ENCODE results near the gene FEV.
A peak's percentile ranks its signal among the peaks of the same experiment; 100 is the strongest.

The FEV gene

DNA sequence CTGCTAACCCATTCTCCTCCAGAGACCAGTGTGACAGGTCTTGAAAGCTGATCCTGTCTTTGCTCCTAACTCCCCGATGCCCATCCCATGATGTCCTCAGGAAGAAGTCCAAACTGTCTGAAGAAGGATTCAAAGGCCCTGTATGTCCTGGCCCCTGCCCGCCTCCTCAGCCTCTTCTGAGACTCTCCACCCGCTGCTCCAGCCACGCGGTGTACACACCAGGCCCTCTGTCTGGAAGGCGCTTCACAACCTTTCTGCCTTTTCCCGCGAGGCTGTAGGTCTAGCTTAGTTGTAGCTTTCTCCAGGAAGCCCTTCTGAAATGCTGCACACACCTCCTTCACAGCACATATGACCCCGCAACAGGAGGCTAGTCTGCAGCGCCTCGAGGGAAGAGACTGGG, 31.7 kb upstream of the FEV start:
- no peak for DNase-seq

DNA sequence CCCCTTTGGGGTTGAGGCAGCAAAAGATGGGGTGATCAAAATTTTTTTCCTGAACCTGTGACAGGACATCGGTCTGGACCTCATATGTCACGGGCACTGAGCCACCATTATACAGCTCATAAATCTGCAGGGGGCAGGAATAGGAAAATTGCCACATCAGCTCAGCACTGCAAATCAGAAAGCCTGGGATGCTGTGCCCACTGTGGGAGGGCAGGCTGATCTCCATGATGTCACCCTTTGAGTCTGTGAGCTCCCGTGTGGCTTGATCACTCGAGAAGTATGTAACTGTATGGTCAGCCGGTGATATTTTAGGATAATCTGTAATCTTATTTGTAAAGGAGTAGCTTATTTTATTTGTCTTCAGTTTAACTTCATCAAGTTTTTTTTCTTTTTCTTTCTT, 25.9 kb upstream of the FEV start:
- DNase-seq: no peak

DNA sequence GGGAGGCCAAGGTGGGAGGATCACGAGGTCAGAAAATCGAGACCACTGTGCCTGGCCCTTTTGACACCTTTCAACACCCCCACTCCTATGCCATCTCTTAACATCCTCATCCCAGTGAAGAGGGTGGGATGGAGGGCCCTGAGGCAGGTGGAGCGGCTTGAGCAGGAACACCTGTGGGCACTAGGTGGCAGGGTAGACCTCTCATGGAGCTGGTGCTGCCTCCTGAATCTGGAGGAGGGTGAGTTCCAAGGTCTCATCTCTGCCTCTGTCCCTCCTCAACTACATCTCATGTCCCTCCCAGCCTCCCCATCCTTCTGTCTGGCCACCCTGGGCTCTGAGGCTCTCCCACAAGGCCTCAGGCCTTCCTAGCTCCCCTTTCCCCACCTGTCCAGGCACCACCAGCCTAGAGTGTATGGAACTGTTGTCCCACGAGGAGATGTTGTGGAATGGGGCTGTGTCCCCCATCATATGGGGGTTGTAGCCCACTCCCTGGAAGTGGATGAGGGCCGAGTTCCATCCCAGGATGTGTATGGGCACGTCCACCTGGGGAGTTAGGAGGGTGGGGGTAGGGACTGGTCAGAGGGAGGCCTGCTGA, 25.3 kb upstream of the FEV start:
- peak in 1 of 2 experiments; percentile 72 for DNase-seq

DNA sequence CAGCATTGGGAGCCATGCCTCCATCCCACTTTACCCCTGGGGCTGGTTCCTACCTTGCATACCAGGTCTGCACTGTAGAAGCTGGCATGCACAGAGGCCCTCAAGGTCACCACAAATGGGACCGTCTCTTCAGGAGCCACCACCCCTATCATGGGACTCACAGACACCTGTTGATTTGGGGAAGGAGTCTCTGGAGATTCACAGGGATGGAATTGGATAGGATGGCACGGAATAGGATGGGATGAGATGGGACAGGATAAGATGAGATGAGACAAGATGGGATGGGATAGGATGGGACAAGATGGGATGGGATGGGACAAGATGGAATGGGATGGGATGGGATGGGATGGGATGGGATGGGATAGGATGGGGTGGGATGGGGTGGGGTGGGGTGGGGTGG, 24.3 kb upstream of the FEV start:
- DNase-seq: no peak

DNA sequence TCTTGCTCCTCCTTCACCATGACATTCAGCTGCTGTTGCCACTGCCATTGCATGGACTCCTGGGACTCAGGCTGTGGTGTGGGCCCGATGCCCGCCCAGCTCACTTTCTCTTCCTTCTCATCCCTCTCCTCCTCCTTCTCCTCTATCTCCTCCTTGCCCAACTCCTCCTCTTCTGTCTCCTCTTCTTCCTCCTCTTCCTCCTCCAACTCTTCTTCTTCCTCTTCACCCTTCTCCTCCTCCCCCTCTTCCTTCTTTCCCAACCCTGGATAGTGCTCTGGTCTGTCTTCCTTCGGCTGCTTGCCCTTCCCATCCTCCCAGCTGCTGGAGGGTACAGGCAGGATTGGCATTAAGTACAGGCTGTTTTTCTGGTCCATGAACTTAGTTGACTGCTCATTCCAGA, 19.0 kb upstream of the FEV start:
- no peak for DNase-seq

DNA sequence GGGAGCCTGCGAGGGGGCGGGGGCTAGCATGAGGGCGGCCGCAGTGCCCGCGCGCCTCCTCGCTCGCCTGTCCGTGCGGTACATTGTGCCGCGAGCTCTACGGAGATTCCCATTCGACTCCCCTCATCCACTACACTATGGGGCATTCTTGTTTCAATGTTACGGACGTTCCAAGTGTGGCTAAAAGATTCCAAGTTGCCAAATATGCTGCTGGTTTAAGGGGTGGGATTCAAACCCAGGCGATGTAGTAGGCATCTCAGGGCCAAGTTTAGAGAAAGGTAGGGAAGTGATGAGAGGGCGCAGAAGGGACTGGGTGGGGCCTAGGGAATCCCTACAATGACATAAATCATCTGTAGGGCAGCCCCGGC, 18.3 kb upstream of the FEV start:
- DNase-seq: no peak

DNA sequence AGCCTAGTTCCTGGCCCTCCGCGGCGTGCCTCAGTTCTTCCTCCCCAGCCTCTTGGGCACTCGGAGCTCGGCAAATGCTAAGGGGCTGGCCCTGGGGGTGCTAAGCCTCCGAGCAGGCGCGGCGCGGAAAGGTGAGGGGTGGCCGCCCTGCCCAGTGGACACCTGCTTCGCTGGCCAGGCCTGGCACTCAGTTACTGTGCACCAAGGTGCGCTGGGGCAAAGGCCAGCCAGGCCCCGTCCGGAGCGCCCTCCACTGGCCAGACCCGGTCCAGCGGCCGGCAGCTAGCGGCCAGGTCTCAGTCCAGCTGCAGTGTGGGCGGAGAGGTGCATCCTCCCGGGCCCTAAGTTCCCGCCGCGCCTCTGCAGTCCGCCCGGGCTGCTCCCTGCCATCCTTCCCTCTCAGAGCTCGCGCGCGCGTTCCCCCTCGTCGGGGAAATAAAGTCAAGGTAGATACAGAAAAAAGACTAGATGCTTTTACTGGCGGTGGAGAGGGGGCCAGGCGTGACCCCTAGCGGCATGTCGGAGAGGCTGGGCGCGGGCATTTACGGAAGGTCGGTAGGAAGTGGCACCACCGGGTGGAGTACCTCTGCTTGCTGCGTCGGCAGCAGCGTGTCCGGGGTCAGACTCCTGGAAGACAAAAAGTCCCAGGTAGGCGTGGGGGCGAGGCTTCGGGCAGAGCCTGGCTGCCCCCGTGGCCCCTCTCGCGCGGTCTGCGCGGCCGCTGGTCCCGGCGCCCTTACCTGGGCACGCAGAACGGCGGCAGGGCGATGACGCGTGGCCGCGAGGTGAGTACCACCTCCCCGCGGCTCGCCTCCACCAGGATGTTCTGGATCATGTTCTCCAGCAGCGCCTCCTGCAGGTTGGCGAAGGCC, 17.6 kb upstream of the FEV start:
- DNase-seq: peak; percentile 80 to 96

DNA sequence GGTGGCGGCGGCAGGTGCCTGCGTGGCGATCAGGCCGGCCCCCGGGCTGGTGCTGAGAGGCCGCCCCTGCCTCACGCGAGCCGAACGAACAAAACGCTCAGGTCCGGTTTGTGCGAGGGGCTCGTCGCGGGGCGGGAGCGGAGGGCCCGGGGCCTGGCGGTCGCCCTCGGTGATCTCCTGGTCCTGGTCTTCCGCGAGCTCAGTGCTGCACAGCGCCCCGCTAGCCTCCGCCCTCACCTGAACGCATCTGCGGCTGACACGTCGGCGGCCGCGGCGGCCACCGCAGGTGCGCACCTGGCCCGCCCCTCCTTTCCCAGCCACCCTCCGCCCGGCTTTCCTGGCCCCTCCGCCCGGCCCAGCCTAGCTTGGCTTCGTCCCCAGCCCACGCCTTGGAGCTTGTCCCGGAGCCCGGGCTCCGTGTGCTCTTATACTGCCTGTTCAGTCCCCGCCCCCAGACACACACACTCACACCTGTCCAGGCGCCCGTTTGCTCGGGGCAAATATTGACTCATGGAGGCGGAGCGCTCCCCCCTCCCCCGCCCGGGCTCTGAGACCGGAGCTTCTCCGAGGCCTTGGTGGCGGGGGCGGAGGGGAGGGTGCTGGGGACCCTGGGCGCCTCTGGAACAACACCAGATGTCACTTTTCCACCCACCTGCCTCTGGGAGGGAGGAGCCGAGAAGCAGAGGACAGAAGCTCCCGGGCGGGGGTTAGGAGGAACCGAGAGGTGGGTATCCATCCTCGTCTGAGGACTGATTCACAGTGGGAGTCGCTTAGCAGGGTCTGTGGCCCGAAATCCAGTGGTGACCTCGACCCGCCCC, 16.8 kb upstream of the FEV start:
- peak; percentile 98 to 99 for DNase-seq

DNA sequence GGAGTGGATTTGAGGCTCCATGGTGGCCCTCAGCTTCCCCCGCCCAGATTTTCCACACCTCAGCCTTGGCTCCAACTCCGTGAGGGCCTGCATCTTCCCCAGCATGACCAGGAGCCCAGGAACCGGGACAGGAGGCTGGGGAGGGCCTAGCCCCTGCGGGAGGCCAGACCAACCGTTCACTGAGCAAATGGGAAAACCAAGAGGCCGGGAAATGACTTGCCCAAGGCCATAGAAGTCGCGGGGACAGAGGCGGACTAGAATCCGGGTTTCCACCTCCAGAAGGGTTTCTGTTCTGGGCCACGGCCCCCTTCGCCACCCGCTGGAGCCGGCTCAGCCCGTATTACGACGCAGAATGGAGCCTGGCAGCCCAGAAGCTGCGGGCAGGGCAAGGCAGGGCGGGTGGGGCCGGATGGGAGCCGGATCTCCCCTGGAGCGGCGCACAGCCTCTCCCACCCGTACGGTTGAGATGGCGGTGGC, 16.2 kb upstream of the FEV start:
- DNase-seq: peak in 1 of 2 experiments; percentile 67

DNA sequence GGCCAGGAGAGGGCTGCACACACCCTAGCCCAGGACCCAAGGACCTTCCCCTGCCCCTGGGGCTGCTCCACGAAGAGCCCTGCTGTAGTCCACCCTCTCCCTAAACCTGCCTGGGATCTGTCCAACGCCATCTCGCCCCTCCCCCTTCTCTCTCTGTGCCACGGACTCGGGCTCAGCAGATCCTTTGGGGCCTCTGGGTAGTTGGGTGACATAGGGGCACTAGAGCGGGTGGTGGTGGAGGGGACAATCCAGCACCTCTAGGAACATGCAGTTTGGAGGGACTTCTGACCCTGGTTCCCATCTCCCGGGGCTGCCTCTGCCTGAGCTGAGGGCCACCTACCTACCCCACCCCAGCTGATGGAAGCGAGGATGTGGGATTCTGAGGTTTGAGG, 15.6 kb upstream of the FEV start:
- peak; percentile 45 to 81 for DNase-seq

DNA sequence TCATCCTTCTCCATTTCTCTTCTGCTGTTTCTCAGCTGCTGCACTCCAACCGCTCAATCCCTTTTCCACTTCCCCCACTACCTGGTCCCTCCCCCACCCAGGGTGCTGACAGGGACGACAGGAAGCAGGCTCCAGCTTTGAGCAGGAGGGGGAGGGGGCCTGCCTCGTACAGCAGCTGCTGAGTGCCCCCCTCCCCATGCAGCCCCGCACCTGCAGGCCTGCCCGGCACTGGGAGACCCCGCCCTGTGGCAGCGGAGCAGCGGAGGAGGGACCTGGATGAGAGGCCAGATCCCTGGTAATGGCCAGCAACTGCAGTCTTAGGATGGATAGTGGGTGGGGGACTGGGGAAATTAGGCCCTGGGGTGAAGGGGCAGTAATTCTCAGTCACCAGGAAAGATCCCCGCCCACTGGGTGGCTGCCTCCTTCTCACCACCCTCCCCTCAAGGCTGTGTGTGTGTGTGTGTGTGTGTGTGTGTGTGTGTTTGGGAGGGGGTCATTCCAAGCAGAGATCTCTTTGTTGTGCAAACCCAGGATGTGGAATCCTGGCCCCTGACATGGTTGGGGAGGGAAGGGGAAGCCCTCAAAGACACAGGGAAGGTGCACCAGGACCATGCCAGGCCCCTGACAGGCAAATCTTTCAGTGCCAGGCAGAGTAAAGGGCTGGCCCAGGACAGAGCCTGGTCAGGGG, 15.0 kb upstream of the FEV start:
- peak; percentile 92 to 97 for DNase-seq

DNA sequence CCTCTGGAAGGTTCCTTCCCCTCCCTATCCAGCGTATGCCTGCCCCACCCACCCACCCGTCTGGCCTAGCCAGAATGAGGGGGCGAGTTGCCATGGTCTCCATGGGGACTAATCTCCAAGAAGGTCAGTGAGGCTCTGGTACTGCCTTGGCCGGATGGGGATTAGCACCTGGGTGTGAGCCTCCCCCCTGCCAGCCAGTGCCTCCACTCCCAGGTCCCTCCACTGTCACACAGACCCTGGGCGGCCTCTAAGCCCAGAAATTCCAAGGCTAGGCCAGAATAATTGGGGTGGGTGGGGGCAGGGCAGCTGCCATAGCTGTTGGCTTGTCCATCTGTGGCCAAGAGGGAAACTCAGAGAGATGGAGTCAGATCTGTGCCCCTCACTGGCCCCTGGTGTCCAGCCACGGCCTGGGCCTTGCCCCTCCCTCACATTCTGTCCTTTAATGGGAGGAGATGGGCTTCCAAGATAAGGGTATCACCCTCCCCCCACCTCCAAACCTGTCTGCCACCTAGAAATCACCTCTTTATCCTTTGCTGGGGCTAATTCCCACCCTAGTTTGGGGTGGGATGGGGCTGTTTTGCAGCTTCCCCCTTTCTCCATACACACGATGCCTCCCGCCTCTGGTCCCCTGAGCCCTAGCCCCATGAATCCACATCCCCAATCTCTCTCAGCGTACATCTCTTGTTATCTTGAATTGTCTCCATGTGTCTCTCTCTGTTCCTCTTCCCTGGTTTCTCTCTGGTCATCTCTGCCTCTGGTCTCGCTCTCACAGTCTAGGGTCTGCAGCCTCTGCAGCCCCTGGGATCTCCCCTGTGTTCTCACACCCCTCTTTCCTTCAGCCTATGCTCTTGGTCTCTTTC, 14.3 kb upstream of the FEV start:
- peak in 1 of 2 experiments; percentile 62 for DNase-seq

DNA sequence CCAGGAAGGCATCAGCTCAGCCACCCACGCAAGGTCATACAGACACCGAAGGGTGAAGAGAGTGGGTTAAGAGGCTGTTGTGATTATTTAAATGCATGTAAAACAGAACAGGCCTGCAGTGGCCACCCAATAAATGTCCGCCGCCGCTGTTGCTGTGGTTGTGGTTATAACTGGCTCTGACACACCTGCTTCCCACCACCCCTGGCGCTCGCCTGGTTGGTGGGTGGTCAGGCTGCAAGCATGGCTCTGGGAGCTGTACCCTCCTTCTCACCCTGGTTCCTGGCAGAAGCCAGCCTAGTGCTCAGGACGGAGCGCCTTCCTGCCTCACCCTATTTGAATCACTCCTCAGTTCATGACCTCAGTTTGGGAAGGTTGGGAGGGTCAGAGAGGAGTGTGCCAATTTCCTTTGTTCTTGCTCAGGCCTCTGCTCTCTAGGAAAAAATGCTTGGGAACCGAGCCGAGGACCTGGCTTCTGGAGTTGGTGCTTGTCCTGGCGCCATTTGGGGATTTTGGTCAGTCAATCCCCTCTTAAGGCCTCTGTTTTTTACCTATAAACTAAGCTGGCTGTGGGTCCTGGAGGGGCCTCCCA, 13.5 kb upstream of the FEV start:
- peak; percentile 64 to 88 for DNase-seq

DNA sequence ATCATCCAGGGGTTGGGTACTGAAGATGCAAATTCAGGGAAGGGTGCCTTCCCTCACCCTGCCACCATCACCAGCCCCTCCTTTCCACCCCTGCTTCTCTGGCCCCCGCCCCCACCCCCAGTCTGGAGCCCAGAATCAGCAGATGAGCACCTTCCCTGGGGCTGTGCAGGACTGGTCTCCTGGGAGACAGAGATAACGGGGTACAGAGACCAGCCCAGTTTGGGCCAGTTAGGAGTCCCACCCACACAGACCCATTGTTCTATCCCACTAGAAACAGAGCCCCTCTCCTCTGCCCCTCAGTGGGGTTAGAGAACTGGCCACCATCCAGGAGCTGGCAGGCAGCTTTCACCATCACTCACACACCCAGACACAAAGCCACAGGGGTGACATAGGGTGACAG, 12.7 kb upstream of the FEV start:
- DNase-seq: peak; percentile 74 to 92

DNA sequence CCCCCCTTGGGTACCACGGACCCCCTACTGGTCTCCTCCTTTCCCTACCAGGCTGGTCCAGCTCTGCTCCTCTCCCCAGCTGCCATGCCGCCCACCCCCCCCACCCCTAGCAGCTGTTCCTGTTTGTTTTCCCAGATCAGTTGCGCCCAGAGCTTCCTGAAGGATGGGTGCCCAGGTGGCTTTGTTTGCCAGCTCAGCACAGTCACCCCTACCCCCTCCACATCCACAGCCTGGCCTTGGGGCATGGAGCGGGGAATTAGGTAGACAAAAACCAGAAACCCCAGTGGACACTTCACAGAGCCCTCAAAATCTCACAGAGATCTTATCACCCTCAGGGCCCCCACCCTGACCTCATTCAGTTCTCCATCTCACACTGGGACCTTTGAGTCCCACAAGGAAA, 12.0 kb upstream of the FEV start:
- DNase-seq: peak; percentile 69 to 91

DNA sequence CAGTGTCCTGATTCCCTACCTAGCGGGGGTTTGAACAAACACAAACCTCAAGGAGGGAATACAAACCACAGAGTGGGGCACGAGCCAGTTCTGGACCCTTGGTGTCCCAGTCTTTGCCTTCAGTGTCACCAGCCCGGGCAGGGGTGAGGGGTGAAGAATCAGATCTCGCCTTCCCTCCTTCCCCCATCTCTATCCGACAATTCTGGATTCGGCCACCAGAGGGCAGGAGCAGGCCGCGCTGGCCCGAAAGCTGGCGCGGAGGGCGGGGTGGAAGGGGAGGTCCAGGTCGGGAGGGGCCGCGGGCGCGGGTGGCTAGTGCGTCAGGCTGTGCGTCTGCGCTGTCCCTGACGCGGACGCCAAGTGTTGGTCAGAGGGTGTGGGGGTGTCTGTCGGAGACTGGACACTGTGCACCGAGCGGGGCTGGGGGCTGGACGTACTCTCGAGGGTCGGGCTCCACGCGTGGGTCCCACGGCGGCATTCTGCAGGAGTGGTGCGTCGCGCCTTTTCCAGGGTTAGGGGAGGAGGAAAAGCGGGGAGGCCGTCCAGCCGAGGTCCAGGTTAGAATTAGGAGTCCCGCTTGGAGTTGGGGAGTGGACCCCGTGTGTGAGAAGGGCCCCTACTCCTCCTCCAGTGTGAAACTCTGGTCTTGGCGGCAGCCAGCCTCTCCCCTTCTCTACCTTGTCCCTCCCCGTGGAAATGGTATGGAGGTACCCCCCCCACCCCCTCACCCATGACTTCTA, 11.2 kb upstream of the FEV start:
- DNase-seq: peak; percentile 64 to 95

DNA sequence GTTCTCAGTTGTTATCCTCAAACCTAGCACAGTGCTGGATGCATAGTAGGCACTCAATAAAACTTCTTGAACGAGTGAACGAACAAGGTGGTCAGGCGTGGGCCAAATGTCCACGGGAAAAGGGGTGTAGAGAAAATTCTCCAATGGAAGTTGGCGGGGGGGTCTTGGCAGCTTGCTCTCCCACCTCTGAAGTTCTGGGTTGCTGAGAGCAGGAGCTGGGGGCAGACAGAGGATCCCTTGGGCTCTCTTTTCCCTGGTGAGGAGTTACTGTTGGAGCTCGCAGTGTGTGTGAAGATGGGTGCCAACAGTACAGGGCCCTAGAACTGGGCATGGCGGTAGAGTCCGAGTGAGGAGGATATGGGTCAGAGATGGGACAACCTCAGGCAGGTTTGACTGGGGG, 10.6 kb upstream of the FEV start:
- DNase-seq: no peak

DNA sequence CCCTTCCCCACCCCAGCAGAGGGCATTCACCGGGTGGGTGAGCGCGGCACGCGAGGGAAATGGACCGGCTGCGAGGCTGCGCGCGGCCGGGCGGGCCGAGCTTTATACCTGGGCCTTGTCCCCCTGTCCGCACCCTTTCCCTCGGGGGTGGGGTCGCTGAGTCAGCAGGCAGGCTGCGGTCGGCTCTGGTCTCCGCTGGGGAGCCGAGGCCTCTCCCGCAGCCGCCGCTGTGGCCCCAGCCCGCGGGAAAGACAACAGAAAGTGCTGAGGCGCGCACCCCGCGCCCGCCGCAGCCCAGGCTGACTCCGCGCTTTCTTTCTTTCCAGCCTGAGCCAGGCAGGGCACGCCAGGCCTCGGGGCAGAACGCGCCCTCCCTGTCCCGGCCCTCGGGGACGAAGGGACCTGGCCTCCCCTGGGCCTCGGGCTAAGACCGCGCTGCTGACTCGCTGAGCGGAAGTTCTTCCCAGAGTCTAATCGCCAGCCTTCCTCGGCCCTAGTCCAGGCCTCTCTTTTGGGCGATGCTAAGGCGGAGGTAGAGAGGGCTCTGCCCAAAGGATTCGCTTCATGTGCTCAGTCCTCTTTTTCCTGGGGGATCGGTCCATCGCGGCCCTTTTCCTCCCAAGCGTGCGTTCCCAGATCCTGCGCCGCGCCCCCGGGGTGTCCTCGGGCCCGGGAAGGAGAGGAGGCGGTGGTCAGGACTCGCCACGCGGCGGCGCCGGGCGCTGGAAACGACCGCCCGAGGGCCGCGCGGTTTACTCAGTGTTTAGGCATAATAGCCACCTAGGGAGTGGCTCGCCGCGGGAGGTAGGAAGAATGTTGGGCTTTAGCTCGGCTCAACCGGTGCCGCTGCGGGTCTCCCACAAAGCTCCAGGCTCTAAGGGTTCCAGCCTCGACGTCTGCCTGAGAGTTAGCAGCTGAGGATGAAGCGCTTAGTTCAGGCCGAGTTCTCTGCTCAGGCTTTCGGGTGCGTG, 8.6 kb upstream of the FEV start, which contains the start of gene CRYBA2:
TSS of gene CRYBA2 (minus strand) at position 78 of the 971 bp plus-strand sequence. CDS start 246 bp downstream, outside the sequence.
- DNase-seq: peak in 1 of 2 experiments; percentile 75

DNA sequence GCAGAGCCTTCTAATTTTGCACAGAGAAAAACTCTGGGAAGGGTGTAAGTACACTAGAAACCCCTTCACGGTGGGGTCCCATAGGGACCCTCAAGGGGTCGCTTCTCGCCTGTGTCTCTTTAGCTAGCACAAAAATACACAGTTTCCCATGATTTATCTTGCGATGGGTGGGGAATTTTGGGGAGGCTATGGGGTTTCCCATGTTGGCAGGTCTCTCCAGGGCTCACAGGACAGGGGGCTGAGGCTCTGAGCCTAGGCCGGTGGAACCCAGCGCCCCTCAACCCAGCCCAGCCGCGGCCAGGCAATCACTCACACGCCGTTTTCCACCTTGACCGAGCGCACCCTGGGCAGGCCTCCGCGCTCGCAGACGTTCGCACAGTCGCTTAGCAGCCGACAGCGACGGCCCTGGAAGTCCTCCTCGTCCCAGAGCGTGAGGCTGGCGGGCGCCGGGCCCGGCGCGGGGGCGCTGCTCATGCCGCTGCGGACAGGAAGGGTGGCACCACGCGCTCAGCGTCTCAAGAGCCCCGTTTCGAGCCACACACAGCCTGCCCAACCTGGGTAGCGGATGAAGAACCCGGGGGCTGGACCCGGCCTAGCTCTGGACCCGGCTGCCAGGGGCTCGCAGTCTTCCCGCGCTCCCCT, 7.8 kb upstream of the FEV start:
- DNase-seq: peak in 1 of 2 experiments; percentile 72
